Vagina (tissue), 2 donors: ENCODE data around the gene SEBOX. TPM values are rescaled to one million over a fixed set of nuclear protein-coding genes. Genes with fewer than 3 reads are reported as not detected.

Source experiments
- DNase-seq, 2 donors: peaks; one replicate each; pipeline ENCODE4 v3.0.0-alpha.2; 2017; ENCODE audit errors: extremely low spot score in 2 of 2
- H3K27ac ChIP-seq: fragments of 200-600 bp; sonication (generic); one replicate; pipeline ENCODE4 v1.5.1; 2019
- H3K27me3 ChIP-seq: fragments of 200-600 bp; sonication (generic); one replicate; pipeline ENCODE4 v1.5.1; 2019
- H3K36me3 ChIP-seq, 2 donors: fragments of 200-600 bp; sonication (generic); one replicate each; pipeline ENCODE4 v1.5.1; 2017 to 2019
- H3K4me1 ChIP-seq: fragments of 200-600 bp; sonication (generic); one replicate; pipeline ENCODE4 v1.5.1; 2019
- H3K4me3 ChIP-seq, 2 donors: fragments of 200-600 bp; sonication (generic); 1 replicate in 1 of 2; 2 replicates in 1 of 2; pipeline ENCODE4 v1.5.1; 2016 to 2019
- H3K9me3 ChIP-seq: fragments of 200-600 bp; sonication (generic); one replicate; pipeline ENCODE4 v1.5.1; 2019
- POLR2A ChIP-seq, 2 donors: fragments of 450-650 bp; IDR thresholded peaks; one replicate each; pipeline ENCODE4 v1.6.1; 2017; ENCODE audit warnings: antibody characterized with exemption in 2 of 2, mild to moderate bottlenecking in 2 of 2, moderate library complexity in 2 of 2
- POLR2AphosphoS5 ChIP-seq, 2 donors: sonication (generic); formaldehyde crosslinking; IDR thresholded peaks; one replicate each; pipeline ENCODE4 v1.9.0; 2017; ENCODE audit warnings: antibody characterized with exemption in 2 of 2, mild to moderate bottlenecking in 2 of 2, low read depth in 1 of 2; ENCODE audit not compliant: insufficient read depth in 1 of 2
- intact Hi-C: fragments of 100-400 bp; cut with DNase I; formaldehyde crosslinking; loops from one replicate; pipeline ENCODE4 v1.15.1; 2023
- total RNA-seq: library from RNA; depleted of rRNA; stranded (reverse); fragments of >200 nt; gene quantifications from one replicate; pipeline ENCODE4 v1.2.3, GENCODE V29; 2016
- TF ChIP-seq, protein P1 (sequence below), 3 experiments: fragments of 450-650 bp in 2 of 3; fragments of 200-600 bp in 1 of 3; sonication (generic) in 1 of 3; IDR thresholded peaks; one replicate each; pipeline ENCODE4 v1.5.1; 2017 to 2019; ENCODE audit warnings: antibody characterized with exemption in 3 of 3, mild to moderate bottlenecking in 2 of 3, moderate library complexity in 2 of 3

SEBOX gene
- total RNA-seq, 1 donor from 2014 or later: not detected

GRCh38 chr17:28390141-28390540, 25.1 kb upstream of the SEBOX start:
- Histone ChIP-seq H3K4me1 (peaks cover 3% of the 10 kb centered on the region), H3K27me3 (no peaks in the 10 kb centered on the region), H3K36me3 (peaks cover 0 to 44% of the 10 kb centered on the region in 2 donors), H3K4me3 (no peak overlapping the region), H3K27ac (no peak overlapping the region), H3K9me3 (no peaks in the 10 kb centered on the region)
- no peak for DNase-seq
- TF ChIP-seq, protein P1, sequence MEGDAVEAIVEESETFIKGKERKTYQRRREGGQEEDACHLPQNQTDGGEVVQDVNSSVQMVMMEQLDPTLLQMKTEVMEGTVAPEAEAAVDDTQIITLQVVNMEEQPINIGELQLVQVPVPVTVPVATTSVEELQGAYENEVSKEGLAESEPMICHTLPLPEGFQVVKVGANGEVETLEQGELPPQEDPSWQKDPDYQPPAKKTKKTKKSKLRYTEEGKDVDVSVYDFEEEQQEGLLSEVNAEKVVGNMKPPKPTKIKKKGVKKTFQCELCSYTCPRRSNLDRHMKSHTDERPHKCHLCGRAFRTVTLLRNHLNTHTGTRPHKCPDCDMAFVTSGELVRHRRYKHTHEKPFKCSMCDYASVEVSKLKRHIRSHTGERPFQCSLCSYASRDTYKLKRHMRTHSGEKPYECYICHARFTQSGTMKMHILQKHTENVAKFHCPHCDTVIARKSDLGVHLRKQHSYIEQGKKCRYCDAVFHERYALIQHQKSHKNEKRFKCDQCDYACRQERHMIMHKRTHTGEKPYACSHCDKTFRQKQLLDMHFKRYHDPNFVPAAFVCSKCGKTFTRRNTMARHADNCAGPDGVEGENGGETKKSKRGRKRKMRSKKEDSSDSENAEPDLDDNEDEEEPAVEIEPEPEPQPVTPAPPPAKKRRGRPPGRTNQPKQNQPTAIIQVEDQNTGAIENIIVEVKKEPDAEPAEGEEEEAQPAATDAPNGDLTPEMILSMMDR (IDR thresholded peaks at IDR 0.05): no peak
- TF ChIP-seq POLR2AphosphoS5 (IDR thresholded peaks at IDR 0.05; ENCODE audit: insufficient read depth in 1 of 2, low read depth in 1 of 2) (no peak), POLR2A (IDR thresholded peaks at IDR 0.05) (no peak)
- intact Hi-C loops: no loop called here

GRCh38 chr17:28388106-28388505, 23.1 kb upstream of the SEBOX start:
- Histone ChIP-seq H3K27ac (no peak overlapping the region), H3K27me3 (no peaks in the 10 kb centered on the region), H3K36me3 (peaks cover 0 to 44% of the 10 kb centered on the region in 2 donors), H3K4me1 (peaks cover 13% of the 10 kb centered on the region), H3K4me3 (no peak overlapping the region), H3K9me3 (no peaks in the 10 kb centered on the region)
- peak in 1 of 2 donors; percentile 81 for DNase-seq
- intact Hi-C loops: no loop called here
- TF ChIP-seq POLR2AphosphoS5 (IDR thresholded peaks at IDR 0.05; ENCODE audit: insufficient read depth in 1 of 2, low read depth in 1 of 2): no peak
- TF ChIP-seq, protein P1 (IDR thresholded peaks at IDR 0.05): no peak
- TF ChIP-seq POLR2A (IDR thresholded peaks at IDR 0.05): no peak

DNA sequence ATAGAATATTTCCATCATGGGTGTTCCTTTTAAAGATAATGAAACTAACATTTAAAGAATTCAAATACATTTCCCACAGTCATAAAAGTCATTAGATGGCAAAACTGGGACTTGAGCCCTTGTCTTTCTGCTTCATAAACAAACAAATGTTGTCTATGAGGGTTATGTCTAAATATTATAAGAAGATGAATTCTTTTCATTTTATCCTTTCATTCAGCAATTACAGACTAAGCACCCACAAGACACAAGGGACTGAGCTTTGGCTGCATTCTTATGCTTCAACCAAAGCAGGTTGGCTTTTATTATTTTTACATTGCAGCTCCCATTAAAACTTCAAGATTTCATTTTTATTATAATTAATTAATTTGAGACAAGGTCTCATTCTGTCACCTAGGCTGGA, 21.4 kb upstream of the SEBOX start:
- H3K27me3 ChIP-seq: no peaks in the 10 kb centered on the region
- no peak overlapping the region for H3K4me3 ChIP-seq
- H3K4me1 ChIP-seq: peaks cover 16% of the 10 kb centered on the region
- TF ChIP-seq POLR2AphosphoS5 (IDR thresholded peaks at IDR 0.05; ENCODE audit: insufficient read depth in 1 of 2, low read depth in 1 of 2): no peak
- TF ChIP-seq POLR2A (IDR thresholded peaks at IDR 0.05): no peak
- TF ChIP-seq, protein P1 (IDR thresholded peaks at IDR 0.05): no peak
- no peaks in the 10 kb centered on the region for H3K9me3 ChIP-seq
- no peak for DNase-seq
- no peak overlapping the region for H3K27ac ChIP-seq
- intact Hi-C loops: no loop called here
- peaks cover 0 to 36% of the 10 kb centered on the region in 2 donors for H3K36me3 ChIP-seq

- no peak for DNase-seq
- TF ChIP-seq, protein P1 (IDR thresholded peaks at IDR 0.05): no peak
- TF ChIP-seq POLR2AphosphoS5 (IDR thresholded peaks at IDR 0.05; ENCODE audit: insufficient read depth in 1 of 2, low read depth in 1 of 2) (no peak), POLR2A (IDR thresholded peaks at IDR 0.05) (no peak)
- Histone ChIP-seq H3K27me3 (no peaks in the 10 kb centered on the region), H3K36me3 (peaks cover 0 to 26% of the 10 kb centered on the region in 2 donors), H3K4me1 (peaks cover 23% of the 10 kb centered on the region), H3K9me3 (no peaks in the 10 kb centered on the region), H3K4me3 (peak overlapping the region in 1 of 2 donors; percentile 40), H3K27ac (no peak overlapping the region)
- intact Hi-C loops: no loop called here
Measured at GRCh38 chr17:28385406-28385805, 20.4 kb upstream of the SEBOX start.

DNA sequence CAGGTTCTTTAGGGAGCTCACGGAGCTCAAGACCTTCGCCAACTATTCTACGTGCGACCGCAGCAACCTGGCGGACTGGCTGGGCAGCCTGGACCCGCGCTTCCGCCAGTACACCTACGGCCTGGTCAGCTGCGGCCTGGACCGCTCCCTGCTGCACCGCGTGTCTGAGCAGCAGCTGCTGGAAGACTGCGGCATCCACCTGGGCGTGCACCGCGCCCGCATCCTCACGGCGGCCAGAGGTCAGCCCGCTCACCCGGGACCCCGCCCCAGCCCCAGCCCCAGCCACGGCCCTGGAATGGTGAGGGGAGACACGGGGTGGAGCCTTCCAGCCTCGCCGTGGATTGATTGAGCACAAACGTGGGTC, 20.0 kb upstream of the SEBOX start:
- TF ChIP-seq, protein P1 (IDR thresholded peaks at IDR 0.05): no peak
- TF ChIP-seq POLR2A (IDR thresholded peaks at IDR 0.05) (no peak), POLR2AphosphoS5 (IDR thresholded peaks at IDR 0.05; ENCODE audit: insufficient read depth in 1 of 2, low read depth in 1 of 2) (no peak)
- Histone ChIP-seq H3K36me3 (peaks cover 0 to 23% of the 10 kb centered on the region in 2 donors), H3K4me1 (peaks cover 23% of the 10 kb centered on the region), H3K27me3 (no peaks in the 10 kb centered on the region), H3K4me3 (peak overlapping the region; percentile 40 to 47), H3K27ac (no peak overlapping the region), H3K9me3 (no peaks in the 10 kb centered on the region)
- intact Hi-C loops: no loop called here
- no peak for DNase-seq
